ENCODE measurements around the gene GDA. TPM values are rescaled to one million over a fixed set of nuclear protein-coding genes. Genes with fewer than 3 reads are reported as not detected.

GDA gene
- total and polyA plus RNA-seq, 3 donors from 2014 or later, result 1.7 to 3.7 (median 2.1) TPM

- Histone ChIP-seq H3K27ac (no peak overlapping the region), H3K4me3 (no peak overlapping the region), H3K27me3 (no peaks in the 10 kb centered on the region), H3K9me3 (no peaks in the 10 kb centered on the region), H3K36me3 (ENCODE audit: low read depth, missing control alignments) (no peaks in the 10 kb centered on the region), H3K4me1 (no peaks in the 10 kb centered on the region)
- no peak for TF ChIP-seq CTCF (IDR thresholded peaks at IDR 0.05)
- no peak for TF ChIP-seq POLR2A (IDR thresholded peaks at IDR 0.05)
- WGBS, 2 donors, result 85 to 93% methylated on average over 4 of the region's 4 CpGs
- DNase-seq, result no peak
- intact Hi-C loops (cut with DNase I; ENCODE audit: low total_unique reads), result no loop called here
These were observed 18.0 kb upstream of the GDA start for GRCh38 chr9:72131206-72131605.

- H3K4me1 ChIP-seq, result no peaks in the 10 kb centered on the region
- DNase-seq, result no peak
- H3K4me3 ChIP-seq, result no peak overlapping the region
- WGBS, 2 donors, result 76 to 86% methylated on average over 1 of the region's 1 CpG
- H3K36me3 ChIP-seq (ENCODE audit: low read depth, missing control alignments), result no peaks in the 10 kb centered on the region
- H3K27me3 ChIP-seq, result no peaks in the 10 kb centered on the region
- no peak overlapping the region for H3K27ac ChIP-seq
- H3K9me3 ChIP-seq, result no peaks in the 10 kb centered on the region
- TF ChIP-seq CTCF (IDR thresholded peaks at IDR 0.05) (no peak), POLR2A (IDR thresholded peaks at IDR 0.05) (no peak)
- intact Hi-C loops (cut with DNase I; ENCODE audit: low total_unique reads), result no loop called here
These were observed 17.2 kb upstream of the GDA start for GRCh38 chr9:72132052-72132451.

GRCh38 chr9:72133365-72134035 is 15.7 kb upstream of the GDA start:
- 76 to 77% methylated on average over 3 of the region's 3 CpGs for whole genome bisulfite sequencing, 2 donors
- intact Hi-C loops (cut with DNase I; ENCODE audit: low total_unique reads), result no loop called here
- DNase-seq, result no peak
- no peak overlapping the region for H3K4me3 ChIP-seq
- no peaks in the 10 kb centered on the region for H3K4me1 ChIP-seq
- no peaks in the 10 kb centered on the region for H3K36me3 ChIP-seq (ENCODE audit: low read depth, missing control alignments)
- no peaks in the 10 kb centered on the region for H3K9me3 ChIP-seq
- no peaks in the 10 kb centered on the region for H3K27me3 ChIP-seq
- no peak overlapping the region for H3K27ac ChIP-seq
- TF ChIP-seq POLR2A (IDR thresholded peaks at IDR 0.05) (no peak), CTCF (IDR thresholded peaks at IDR 0.05) (no peak)

- H3K27me3 ChIP-seq, result no peaks in the 10 kb centered on the region
- no peaks in the 10 kb centered on the region for H3K4me1 ChIP-seq
- no peaks in the 10 kb centered on the region for H3K36me3 ChIP-seq (ENCODE audit: low read depth, missing control alignments)
- 93 to 100% methylated on average over 1 of the region's 1 CpG for WGBS, 2 donors
- TF ChIP-seq CTCF (IDR thresholded peaks at IDR 0.05) (no peak), POLR2A (IDR thresholded peaks at IDR 0.05) (no peak)
- no peaks in the 10 kb centered on the region for H3K9me3 ChIP-seq
- DNase-seq, result no peak
- no peak overlapping the region for H3K4me3 ChIP-seq
- intact Hi-C loops (cut with DNase I; ENCODE audit: low total_unique reads), result no loop called here
- H3K27ac ChIP-seq, result no peak overlapping the region
These were observed 14.4 kb upstream of the GDA start for GRCh38 chr9:72134801-72135200.
